GM18502 (cell line): Measurements from ENCODE around the gene BTF3L4.
A peak's percentile ranks its signal among the peaks of the same experiment; 100 is the strongest.

ENCODE experiments used
- ATAC-seq: cut with Tn5 transposase; IDR thresholded peaks from one replicate; pipeline ENCODE4 v1.9.1; 2021; ENCODE audit warnings: mild to moderate bottlenecking; ENCODE audit not compliant: unreplicated experiment, poor library complexity

Gene BTF3L4

GRCh38 chr1:52119301-52120079 is 63.4 kb downstream of the BTF3L4 start:
- no peak for ATAC-seq

DNA sequence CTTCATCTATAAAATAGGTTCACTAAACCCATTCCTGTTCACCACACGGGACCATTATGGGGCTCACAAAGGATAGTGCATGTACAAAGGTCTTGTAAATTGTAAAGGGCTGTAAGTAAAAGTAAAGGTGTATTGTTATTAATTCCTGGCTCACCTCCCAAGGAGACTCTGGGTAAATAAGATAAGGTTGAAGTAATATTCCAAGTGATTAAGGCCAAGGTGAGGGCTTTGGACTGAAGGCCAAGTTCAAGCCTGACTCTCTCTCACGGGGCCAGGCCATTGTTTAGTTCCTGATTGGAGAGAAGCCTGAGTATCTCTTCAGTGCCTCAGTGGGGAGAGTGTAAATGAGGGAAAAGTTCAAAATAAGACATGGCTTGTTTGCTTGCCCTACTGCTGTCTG is 66.3 kb downstream of the BTF3L4 start:
- no peak for ATAC-seq

DNA sequence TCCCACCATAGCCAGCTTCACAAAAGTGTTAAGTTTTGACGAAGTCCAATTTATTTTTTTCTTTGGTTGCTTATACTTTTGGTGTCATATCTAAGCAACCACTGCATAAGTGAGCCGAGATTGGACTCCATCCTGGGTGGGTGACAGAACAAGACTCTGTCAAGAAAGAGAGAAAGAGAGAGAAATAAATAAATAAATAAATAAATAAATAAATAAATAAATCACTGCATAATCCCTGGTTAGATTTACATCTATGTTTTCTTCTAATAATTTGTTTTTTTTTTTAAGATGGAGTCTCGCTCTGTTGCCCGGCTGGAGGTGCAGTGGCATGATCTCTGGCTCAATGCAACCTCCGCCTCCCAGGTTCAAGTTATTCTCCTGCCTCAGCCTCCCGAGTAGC is 67.5 kb downstream of the BTF3L4 start:
- ATAC-seq: no peak

DNA sequence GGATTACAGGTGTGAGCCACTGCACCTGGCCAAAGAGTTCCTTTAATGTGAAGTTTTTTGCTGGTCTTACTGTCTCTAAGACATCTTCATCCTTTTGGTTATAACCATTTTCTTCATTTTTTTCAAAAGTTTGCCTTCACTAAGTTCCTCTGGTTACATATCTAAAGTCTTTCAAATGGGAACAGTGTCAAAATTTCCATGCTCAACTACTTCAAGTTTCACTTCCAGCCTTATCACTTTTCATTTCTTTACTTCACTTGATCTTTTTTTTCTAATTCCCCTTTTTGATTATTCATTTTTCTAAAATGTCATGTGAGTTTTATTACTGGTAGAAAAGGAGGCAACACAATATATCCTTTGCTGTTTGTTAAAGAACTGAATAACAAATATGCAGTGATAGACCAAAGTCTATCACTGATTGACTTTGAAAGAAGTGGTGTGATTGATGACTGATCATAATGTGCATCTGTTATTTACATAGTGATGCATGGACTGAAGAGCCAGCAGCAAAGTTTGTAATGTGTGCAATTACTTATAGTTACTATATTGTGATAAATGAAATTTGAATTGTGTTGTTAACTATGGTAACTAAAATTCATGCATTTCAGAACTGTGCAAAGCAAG is 69.8 kb downstream of the BTF3L4 start:
- ATAC-seq: no peak

GRCh38 chr1:52127181-52128180 is 71.4 kb downstream of the BTF3L4 start:
- ATAC-seq: no peak

DNA sequence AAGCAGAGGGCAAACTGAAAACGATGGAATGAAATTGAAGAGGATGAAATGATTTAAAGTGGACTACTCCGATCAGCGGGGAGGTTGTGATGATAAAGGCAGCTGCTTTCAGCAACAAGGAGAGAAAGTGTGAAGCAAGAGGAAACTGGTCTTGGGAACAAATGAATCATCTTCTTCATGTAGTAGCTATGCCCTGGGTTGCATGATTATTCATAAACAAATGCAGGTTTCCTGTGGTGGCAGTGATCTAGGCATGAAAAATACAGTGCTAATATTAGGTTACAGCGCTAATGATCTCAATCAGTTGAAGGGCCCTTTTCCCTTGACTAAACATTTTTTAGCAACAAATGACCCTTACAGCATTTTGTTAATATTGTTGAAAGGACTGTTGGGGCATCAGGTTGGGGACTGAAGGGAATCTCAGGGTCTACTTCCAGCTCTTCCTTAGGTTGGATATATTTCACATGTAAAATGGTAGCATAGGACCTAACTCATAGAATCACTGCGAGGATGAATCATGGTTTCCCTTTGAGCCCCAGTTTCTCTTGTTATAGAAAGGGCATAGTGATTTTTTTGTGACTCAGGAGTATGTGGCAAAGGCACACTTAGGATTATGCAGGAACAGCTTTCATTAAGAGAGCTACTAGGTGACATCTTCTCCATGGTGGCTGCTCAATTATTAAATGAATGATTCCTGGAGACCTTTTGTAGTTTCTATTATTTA is 83.9 kb downstream of the BTF3L4 start:
- ATAC-seq: peak; percentile 53
